Effector memory CD4-positive, alpha-beta T cell (primary cell): ENCODE measurements around the gene SIGLEC15.
"Not testable (repeated sequence)": the region's sequence is repeated elsewhere in the genome, so short reads cannot be mapped to it uniquely, and the experiment has no call there.

Source experiments
- DNase-seq, 3 donors: peaks; one replicate each; pipeline ENCODE4 v3.0.0-alpha.2; 2020
- H3K27ac ChIP-seq: 2 replicates; pipeline ENCODE4 v1.7.0; 2013; ENCODE audit warnings: mild to moderate bottlenecking, low read length, moderate library complexity; ENCODE audit not compliant: insufficient read depth, poor library complexity, severe bottlenecking
- H3K27me3 ChIP-seq: replicated peaks from 2 replicates; pipeline ENCODE4 v1.7.0; 2013; ENCODE audit warnings: mild to moderate bottlenecking, low read length; ENCODE audit not compliant: insufficient read depth, control insufficient read depth, poor library complexity, severe bottlenecking
- H3K36me3 ChIP-seq: 2 replicates; pipeline ENCODE4 v1.7.0; 2013; ENCODE audit warnings: mild to moderate bottlenecking, low read length, moderate library complexity; ENCODE audit not compliant: control insufficient read depth, insufficient read depth
- H3K4me1 ChIP-seq: 2 replicates; pipeline ENCODE4 v1.7.0; 2013; ENCODE audit warnings: low read length, mild to moderate bottlenecking; ENCODE audit not compliant: control insufficient read depth, insufficient read depth, poor library complexity, severe bottlenecking
- H3K4me3 ChIP-seq: 2 replicates; pipeline ENCODE4 v1.7.0; 2013; ENCODE audit warnings: low read length, low read depth, mild to moderate bottlenecking; ENCODE audit not compliant: insufficient read depth, poor library complexity, severe bottlenecking
- H3K9me3 ChIP-seq: 2 replicates; pipeline ENCODE4 v1.7.0; 2013; ENCODE audit warnings: mild to moderate bottlenecking, low read length, moderate library complexity; ENCODE audit not compliant: control insufficient read depth

The SIGLEC15 gene

GRCh38 chr18:45788861-45789260 is 36.6 kb upstream of the SIGLEC15 start:
- no peaks in the 10 kb centered on the region for H3K9me3 ChIP-seq
- no peak for DNase-seq
- no peaks in the 10 kb centered on the region for H3K27me3 ChIP-seq
- H3K4me1 ChIP-seq, result no peaks in the 10 kb centered on the region
- H3K4me3 ChIP-seq, result no peak overlapping the region
- no peaks in the 10 kb centered on the region for H3K36me3 ChIP-seq
- no peak overlapping the region for H3K27ac ChIP-seq

GRCh38 chr18:45792506-45793263 is 32.8 kb upstream of the SIGLEC15 start:
- H3K27ac ChIP-seq, result no peak overlapping the region

GRCh38 chr18:45793264-45793965 is 32.1 kb upstream of the SIGLEC15 start:
- Histone ChIP-seq H3K27me3 (no peaks in the 10 kb centered on the region), H3K4me1 (no peaks in the 10 kb centered on the region), H3K4me3 (no peak overlapping the region), H3K36me3 (no peaks in the 10 kb centered on the region), H3K9me3 (no peaks in the 10 kb centered on the region), H3K27ac (no peak overlapping the region)
- no peak for DNase-seq

More at GRCh38 chr18:45792506-45793263, 32.8 kb upstream of the SIGLEC15 start:
- Histone ChIP-seq H3K4me1 (no peaks in the 10 kb centered on the region), H3K9me3 (no peaks in the 10 kb centered on the region), H3K27me3 (no peaks in the 10 kb centered on the region), H3K4me3 (no peak overlapping the region), H3K36me3 (no peaks in the 10 kb centered on the region)
- DNase-seq, result no peak

GRCh38 chr18:45801416-45802004 is 24.0 kb upstream of the SIGLEC15 start:
- Histone ChIP-seq H3K36me3 (no peaks in the 10 kb centered on the region), H3K4me1 (no peaks in the 10 kb centered on the region), H3K27ac (no peak overlapping the region), H3K9me3 (no peaks in the 10 kb centered on the region), H3K4me3 (no peak overlapping the region), H3K27me3 (no peaks in the 10 kb centered on the region)
- DNase-seq, result no peak

GRCh38 chr18:45802814-45803492 is 22.5 kb upstream of the SIGLEC15 start:
- Histone ChIP-seq H3K4me1 (no peaks in the 10 kb centered on the region), H3K36me3 (no peaks in the 10 kb centered on the region), H3K9me3 (no peaks in the 10 kb centered on the region), H3K4me3 (no peak overlapping the region), H3K27ac (no peak overlapping the region), H3K27me3 (no peaks in the 10 kb centered on the region)
- no peak for DNase-seq

- Histone ChIP-seq H3K27me3 (no peaks in the 10 kb centered on the region), H3K4me1 (no peaks in the 10 kb centered on the region), H3K27ac (no peak overlapping the region), H3K9me3 (no peaks in the 10 kb centered on the region), H3K4me3 (no peak overlapping the region), H3K36me3 (no peaks in the 10 kb centered on the region)
- DNase-seq, result no peak
Observed at GRCh38 chr18:45805551-45805950, 19.9 kb upstream of the SIGLEC15 start.

- Histone ChIP-seq H3K27me3 (no peaks in the 10 kb centered on the region), H3K4me3 (no peak overlapping the region), H3K9me3 (no peaks in the 10 kb centered on the region), H3K4me1 (no peaks in the 10 kb centered on the region), H3K36me3 (no peaks in the 10 kb centered on the region), H3K27ac (no peak overlapping the region)
- DNase-seq, result no peak
Observed at GRCh38 chr18:45806226-45806625, 19.2 kb upstream of the SIGLEC15 start.

- not testable (repeated sequence) for H3K9me3 ChIP-seq, H3K36me3 ChIP-seq, H3K27ac ChIP-seq, H3K4me1 ChIP-seq, DNase-seq, H3K4me3 ChIP-seq, H3K27me3 ChIP-seq
Observed at GRCh38 chr18:45807144-45807543, 18.3 kb upstream of the SIGLEC15 start.

GRCh38 chr18:45814733-45815132 is 10.7 kb upstream of the SIGLEC15 start:
- H3K9me3 ChIP-seq, H3K4me1 ChIP-seq, H3K27me3 ChIP-seq, H3K36me3 ChIP-seq, H3K27ac ChIP-seq, H3K4me3 ChIP-seq, DNase-seq: not testable (repeated sequence)

GRCh38 chr18:45817543-45817942 is 7.9 kb upstream of the SIGLEC15 start:
- H3K27me3 ChIP-seq, result no peaks in the 10 kb centered on the region
- no peaks in the 10 kb centered on the region for H3K36me3 ChIP-seq
- no peaks in the 10 kb centered on the region for H3K9me3 ChIP-seq
- no peak overlapping the region for H3K27ac ChIP-seq
- no peak for DNase-seq
- H3K4me1 ChIP-seq, result no peaks in the 10 kb centered on the region
- H3K4me3 ChIP-seq, result no peak overlapping the region
